ENCODE measurements around the gene PHLDB3. TPM values are rescaled to one million over a fixed set of nuclear protein-coding genes. Genes with fewer than 3 reads are reported as not detected.

Gene PHLDB3
- total and polyA plus RNA-seq, 2 donors (not counting 3 experiments of a cell fraction or from before 2014, with no cell fraction given): 5.5 to 12.0 TPM

- no peak for FAIRE-seq
- ChIA-PET POLR2A (no interaction called here), CTCF (interaction anchor here (6.6 kb wide), 1 partner anchor 43 kb away, joined by 158 read pairs; the partner anchor contains the start of genes IRGQ and ZNF576)
- Histone ChIP-seq H3K27me3 (ENCODE audit: control insufficient read depth in 2 of 2, insufficient read depth in 2 of 2, low read length in 2 of 2) (no peaks in the 10 kb centered on the region), H3K4me1 (ENCODE audit: control insufficient read depth, extremely low read depth, insufficient read depth, low read length) (no peaks in the 10 kb centered on the region), H3K9me1 (replicated peaks; ENCODE audit: control insufficient read depth, extremely low read depth, insufficient read depth, low read length) (no peaks in the 10 kb centered on the region), H4K20me1 (replicated peaks; ENCODE audit: control insufficient read depth, extremely low read depth, insufficient read depth, low read length) (no peaks in the 10 kb centered on the region), H3K9ac (replicated peaks; ENCODE audit: extremely low read depth, insufficient read depth, low read length) (no peak overlapping the region), H3K79me2 (ENCODE audit: control insufficient read depth, insufficient read depth, low read length) (no peaks in the 10 kb centered on the region), H3K36me3 (ENCODE audit: control insufficient read depth in 2 of 2, extremely low read depth in 1 of 2, insufficient read depth in 2 of 2, low read length in 2 of 2) (peaks cover 2 to 31% of the 10 kb centered on the region in 2 experiments), H3K9me3 (replicated peaks; ENCODE audit: control insufficient read depth, insufficient read depth, low read length) (no peaks in the 10 kb centered on the region), H3K4me3 (replicated peaks in 1 of 3; ENCODE audit: insufficient read depth in 1 of 3, low read depth in 1 of 3, low read length in 3 of 3) (no peak overlapping the region), H2AFZ (ENCODE audit: low read depth, low read length) (no peak overlapping the region), H3K27ac (ENCODE audit: insufficient read depth, low read depth, low read length) (no peak overlapping the region), H3K4me2 (ENCODE audit: insufficient read depth, low read length) (no peak overlapping the region)
- BruUV-seq (replicated peaks): no TSS peak
- dilution Hi-C loops (cut with MboI; ENCODE audit: extremely low pct_ligation_motif_present, low sequenced_read_pairs): no loop called here
- intact Hi-C loops (cut with micrococcal nuclease): no loop called here
- no peak for DNase-seq (ENCODE audit: low read depth, low spot score)
- TF ChIP-seq POLR2A (IDR thresholded peaks at IDR 0.05; ENCODE audit: low read depth, low read length): no peak
- no peak for TF ChIP-seq POLR2AphosphoS5 (IDR thresholded peaks at IDR 0.05; ENCODE audit: insufficient read depth, low read depth, low read length)
- TF ChIP-seq GATA2 (IDR thresholded peaks at IDR 0.05; ENCODE audit: insufficient read depth, insufficient read length, low read depth, low read length): no peak
- TF ChIP-seq MYC (IDR thresholded peaks at IDR 0.05; ENCODE audit: low read depth, low read length): no peak
- TF ChIP-seq, protein P1, sequence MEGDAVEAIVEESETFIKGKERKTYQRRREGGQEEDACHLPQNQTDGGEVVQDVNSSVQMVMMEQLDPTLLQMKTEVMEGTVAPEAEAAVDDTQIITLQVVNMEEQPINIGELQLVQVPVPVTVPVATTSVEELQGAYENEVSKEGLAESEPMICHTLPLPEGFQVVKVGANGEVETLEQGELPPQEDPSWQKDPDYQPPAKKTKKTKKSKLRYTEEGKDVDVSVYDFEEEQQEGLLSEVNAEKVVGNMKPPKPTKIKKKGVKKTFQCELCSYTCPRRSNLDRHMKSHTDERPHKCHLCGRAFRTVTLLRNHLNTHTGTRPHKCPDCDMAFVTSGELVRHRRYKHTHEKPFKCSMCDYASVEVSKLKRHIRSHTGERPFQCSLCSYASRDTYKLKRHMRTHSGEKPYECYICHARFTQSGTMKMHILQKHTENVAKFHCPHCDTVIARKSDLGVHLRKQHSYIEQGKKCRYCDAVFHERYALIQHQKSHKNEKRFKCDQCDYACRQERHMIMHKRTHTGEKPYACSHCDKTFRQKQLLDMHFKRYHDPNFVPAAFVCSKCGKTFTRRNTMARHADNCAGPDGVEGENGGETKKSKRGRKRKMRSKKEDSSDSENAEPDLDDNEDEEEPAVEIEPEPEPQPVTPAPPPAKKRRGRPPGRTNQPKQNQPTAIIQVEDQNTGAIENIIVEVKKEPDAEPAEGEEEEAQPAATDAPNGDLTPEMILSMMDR (IDR thresholded peaks at IDR 0.05; ENCODE audit: extremely low read depth in 1 of 2, insufficient read depth in 1 of 2, low read depth in 1 of 2, low read length in 2 of 2): no peak
- no peak for TF ChIP-seq FOS (IDR thresholded peaks at IDR 0.05; ENCODE audit: borderline replicate concordance, insufficient read depth, low read length)
- no peak for TF ChIP-seq EZH2 (IDR thresholded peaks at IDR 0.05; ENCODE audit: borderline replicate concordance, low read depth, low read length, severe bottlenecking)
Measured at GRCh38 chr19:43552198-43552450, 47.6 kb upstream of the PHLDB3 start.
